ENCODE measurements around the gene SH3PXD2B.

Gene SH3PXD2B

DNA sequence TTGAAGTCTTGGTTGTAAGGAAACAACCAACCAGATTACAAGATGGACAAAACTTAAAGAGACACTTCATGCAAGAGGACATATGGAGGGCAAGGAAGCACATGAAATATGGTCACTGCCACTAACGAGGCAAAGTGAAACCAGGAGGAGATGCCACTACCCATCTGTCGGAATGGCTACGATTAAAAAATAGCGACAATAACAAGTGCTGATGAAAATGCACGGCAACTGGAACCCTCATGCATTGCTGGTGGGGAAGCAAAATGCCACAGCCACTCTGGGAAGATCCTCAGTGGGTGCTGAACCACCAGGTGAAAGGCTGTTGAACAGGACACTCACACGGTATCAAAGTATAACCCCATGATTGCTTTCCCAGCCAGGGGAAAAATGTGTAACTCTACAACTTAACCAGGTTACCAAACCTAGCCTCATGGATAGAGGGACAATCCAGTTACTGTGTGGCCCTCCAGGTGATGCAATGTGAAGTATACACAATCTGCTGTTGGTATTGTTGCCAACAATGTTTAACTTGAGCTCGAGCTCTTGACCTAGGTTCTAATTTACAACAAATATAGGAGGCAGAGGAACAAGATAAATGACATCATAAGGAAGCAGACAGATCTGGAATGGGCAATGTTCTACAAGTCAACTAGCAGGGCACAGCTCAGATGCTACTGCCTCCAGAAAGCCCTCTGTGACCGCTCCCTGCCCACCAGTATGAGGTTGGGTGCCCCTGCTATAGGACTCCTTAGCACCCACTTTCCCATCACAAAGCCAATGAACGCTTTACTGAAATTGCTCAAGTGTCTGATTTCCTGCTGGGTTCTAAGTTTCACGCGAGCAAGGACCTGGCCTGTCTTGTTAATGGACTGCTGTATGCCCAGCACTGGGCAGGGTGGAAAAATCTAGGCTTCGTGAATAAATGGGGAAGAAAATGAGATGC is 25.8 kb downstream of the SH3PXD2B start:
- Histone ChIP-seq H3K27me3 (ENCODE audit: insufficient read depth, poor library complexity, severe bottlenecking) (no peaks in the 10 kb centered on the region), H3K27ac (replicated peaks) (no peak overlapping the region), H3K4me3 (replicated peaks; ENCODE audit: insufficient read depth, low read length) (no peak overlapping the region)
- TF ChIP-seq, protein P1, sequence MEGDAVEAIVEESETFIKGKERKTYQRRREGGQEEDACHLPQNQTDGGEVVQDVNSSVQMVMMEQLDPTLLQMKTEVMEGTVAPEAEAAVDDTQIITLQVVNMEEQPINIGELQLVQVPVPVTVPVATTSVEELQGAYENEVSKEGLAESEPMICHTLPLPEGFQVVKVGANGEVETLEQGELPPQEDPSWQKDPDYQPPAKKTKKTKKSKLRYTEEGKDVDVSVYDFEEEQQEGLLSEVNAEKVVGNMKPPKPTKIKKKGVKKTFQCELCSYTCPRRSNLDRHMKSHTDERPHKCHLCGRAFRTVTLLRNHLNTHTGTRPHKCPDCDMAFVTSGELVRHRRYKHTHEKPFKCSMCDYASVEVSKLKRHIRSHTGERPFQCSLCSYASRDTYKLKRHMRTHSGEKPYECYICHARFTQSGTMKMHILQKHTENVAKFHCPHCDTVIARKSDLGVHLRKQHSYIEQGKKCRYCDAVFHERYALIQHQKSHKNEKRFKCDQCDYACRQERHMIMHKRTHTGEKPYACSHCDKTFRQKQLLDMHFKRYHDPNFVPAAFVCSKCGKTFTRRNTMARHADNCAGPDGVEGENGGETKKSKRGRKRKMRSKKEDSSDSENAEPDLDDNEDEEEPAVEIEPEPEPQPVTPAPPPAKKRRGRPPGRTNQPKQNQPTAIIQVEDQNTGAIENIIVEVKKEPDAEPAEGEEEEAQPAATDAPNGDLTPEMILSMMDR (IDR thresholded peaks at IDR 0.05; ENCODE audit: insufficient read depth, low read length), result no peak
- no peak for TF ChIP-seq GABPA (IDR thresholded peaks at IDR 0.05; ENCODE audit: low read depth)
- TF ChIP-seq, protein P2, sequence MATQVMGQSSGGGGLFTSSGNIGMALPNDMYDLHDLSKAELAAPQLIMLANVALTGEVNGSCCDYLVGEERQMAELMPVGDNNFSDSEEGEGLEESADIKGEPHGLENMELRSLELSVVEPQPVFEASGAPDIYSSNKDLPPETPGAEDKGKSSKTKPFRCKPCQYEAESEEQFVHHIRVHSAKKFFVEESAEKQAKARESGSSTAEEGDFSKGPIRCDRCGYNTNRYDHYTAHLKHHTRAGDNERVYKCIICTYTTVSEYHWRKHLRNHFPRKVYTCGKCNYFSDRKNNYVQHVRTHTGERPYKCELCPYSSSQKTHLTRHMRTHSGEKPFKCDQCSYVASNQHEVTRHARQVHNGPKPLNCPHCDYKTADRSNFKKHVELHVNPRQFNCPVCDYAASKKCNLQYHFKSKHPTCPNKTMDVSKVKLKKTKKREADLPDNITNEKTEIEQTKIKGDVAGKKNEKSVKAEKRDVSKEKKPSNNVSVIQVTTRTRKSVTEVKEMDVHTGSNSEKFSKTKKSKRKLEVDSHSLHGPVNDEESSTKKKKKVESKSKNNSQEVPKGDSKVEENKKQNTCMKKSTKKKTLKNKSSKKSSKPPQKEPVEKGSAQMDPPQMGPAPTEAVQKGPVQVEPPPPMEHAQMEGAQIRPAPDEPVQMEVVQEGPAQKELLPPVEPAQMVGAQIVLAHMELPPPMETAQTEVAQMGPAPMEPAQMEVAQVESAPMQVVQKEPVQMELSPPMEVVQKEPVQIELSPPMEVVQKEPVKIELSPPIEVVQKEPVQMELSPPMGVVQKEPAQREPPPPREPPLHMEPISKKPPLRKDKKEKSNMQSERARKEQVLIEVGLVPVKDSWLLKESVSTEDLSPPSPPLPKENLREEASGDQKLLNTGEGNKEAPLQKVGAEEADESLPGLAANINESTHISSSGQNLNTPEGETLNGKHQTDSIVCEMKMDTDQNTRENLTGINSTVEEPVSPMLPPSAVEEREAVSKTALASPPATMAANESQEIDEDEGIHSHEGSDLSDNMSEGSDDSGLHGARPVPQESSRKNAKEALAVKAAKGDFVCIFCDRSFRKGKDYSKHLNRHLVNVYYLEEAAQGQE (IDR thresholded peaks at IDR 0.05; ENCODE audit: insufficient replicate concordance, low read depth), result no peak
- TF ChIP-seq SPI1 (IDR thresholded peaks at IDR 0.05; ENCODE audit: borderline replicate concordance, low read depth), result no peak
- TF ChIP-seq POLR2AphosphoS5 (IDR thresholded peaks at IDR 0.05; ENCODE audit: low read depth), result no peak
- no peak for DNase-seq (ENCODE audit: low read depth in 1 of 2, low spot score in 1 of 2)

DNA sequence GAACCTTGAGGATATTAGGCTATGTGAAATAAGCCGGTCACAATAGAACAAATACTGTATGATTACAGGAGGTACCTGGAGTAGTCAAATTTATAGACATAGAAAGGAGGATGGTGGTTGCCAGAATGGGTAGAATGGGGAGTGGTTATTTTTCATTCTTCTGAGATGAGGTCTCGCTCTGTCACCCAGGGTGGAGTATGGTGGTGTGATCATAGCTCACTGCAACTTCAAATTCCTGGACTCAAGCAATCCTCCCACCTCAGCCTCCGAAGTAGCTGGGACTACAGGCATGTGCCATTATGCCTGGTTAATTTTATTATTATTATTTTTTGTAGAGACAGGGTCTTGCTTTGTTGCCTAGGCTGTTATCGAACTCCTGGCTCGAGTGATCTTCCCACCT is 27.1 kb downstream of the SH3PXD2B start:
- no peak overlapping the region for H3K27ac ChIP-seq (replicated peaks)
- DNase-seq (ENCODE audit: low read depth in 1 of 2, low spot score in 1 of 2), result no peak
- TF ChIP-seq, protein P1 (IDR thresholded peaks at IDR 0.05; ENCODE audit: insufficient read depth, low read length), result no peak
- TF ChIP-seq, protein P2 (IDR thresholded peaks at IDR 0.05; ENCODE audit: insufficient replicate concordance, low read depth), result no peak
- no peak for TF ChIP-seq GABPA (IDR thresholded peaks at IDR 0.05; ENCODE audit: low read depth)
- no peak for TF ChIP-seq SPI1 (IDR thresholded peaks at IDR 0.05; ENCODE audit: borderline replicate concordance, low read depth)
- no peak for TF ChIP-seq POLR2AphosphoS5 (IDR thresholded peaks at IDR 0.05; ENCODE audit: low read depth)
- no peaks in the 10 kb centered on the region for H3K27me3 ChIP-seq (ENCODE audit: insufficient read depth, poor library complexity, severe bottlenecking)
- no peak overlapping the region for H3K4me3 ChIP-seq (replicated peaks; ENCODE audit: insufficient read depth, low read length)

DNA sequence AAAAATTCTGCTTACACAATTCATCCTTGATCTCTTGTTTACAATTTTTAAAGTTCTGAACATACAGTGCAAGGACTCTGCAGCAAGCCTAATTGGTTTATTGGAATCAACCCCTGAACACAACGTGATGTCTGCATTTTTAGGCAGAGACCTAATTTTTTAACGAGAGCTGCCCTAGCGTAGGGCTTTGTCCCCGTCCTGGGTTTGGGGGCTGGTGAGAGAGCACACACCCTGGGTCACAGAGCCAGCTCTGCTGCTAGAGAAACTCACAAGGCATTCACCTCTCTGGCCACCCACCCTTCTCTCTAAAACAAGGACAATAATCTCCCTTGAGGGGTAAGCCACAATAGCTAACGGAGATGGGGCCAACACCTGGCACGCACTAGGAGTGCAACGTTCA is 28.2 kb downstream of the SH3PXD2B start:
- Histone ChIP-seq H3K27me3 (ENCODE audit: insufficient read depth, poor library complexity, severe bottlenecking) (no peaks in the 10 kb centered on the region), H3K27ac (replicated peaks) (no peak overlapping the region), H3K4me3 (replicated peaks; ENCODE audit: insufficient read depth, low read length) (no peak overlapping the region)
- DNase-seq (ENCODE audit: low read depth in 1 of 2, low spot score in 1 of 2), result no peak
- TF ChIP-seq, protein P2 (IDR thresholded peaks at IDR 0.05; ENCODE audit: insufficient replicate concordance, low read depth), result no peak
- TF ChIP-seq, protein P1 (IDR thresholded peaks at IDR 0.05; ENCODE audit: insufficient read depth, low read length), result no peak
- TF ChIP-seq GABPA (IDR thresholded peaks at IDR 0.05; ENCODE audit: low read depth) (no peak), POLR2AphosphoS5 (IDR thresholded peaks at IDR 0.05; ENCODE audit: low read depth) (no peak), SPI1 (IDR thresholded peaks at IDR 0.05; ENCODE audit: borderline replicate concordance, low read depth) (no peak)
